Loucy (cell line): Measurements from ENCODE around the gene SV2B.

ENCODE experiments used
- H2AFZ ChIP-seq: fragments of 200-600 bp; sonication (generic); 2 replicates; pipeline ENCODE4 v1.6.0; 2016; ENCODE audit warnings: antibody characterized with exemption, mild to moderate bottlenecking, low read length, moderate library complexity
- H3F3A ChIP-seq: fragments of 200-600 bp; 2 replicates; pipeline ENCODE4 v1.6.0; 2016; ENCODE audit warnings: antibody characterized with exemption, low read depth, mild to moderate bottlenecking
- H3K27me3 ChIP-seq: fragments of 200-600 bp; sonication (generic); 2 replicates; pipeline ENCODE4 v1.6.1; 2014; ENCODE audit warnings: low read length, mild to moderate bottlenecking; ENCODE audit not compliant: insufficient read depth, poor library complexity, severe bottlenecking
- H3K36me3 ChIP-seq: fragments of 200-600 bp; sonication (generic); 2 replicates; pipeline ENCODE4 v1.6.1; 2016; ENCODE audit warnings: low read length; ENCODE audit not compliant: insufficient read depth
- H3K4me1 ChIP-seq: fragments of 200-600 bp; sonication (generic); 2 replicates; pipeline ENCODE4 v1.5.1; 2014; ENCODE audit warnings: low read length, mild to moderate bottlenecking; ENCODE audit not compliant: insufficient read depth, poor library complexity, severe bottlenecking
- H3K4me2 ChIP-seq: fragments of 200-600 bp; sonication (generic); 2 replicates; pipeline ENCODE4 v1.6.0; 2014; ENCODE audit warnings: antibody characterized with exemption, low read length, low read depth, mild to moderate bottlenecking; ENCODE audit not compliant: poor library complexity, severe bottlenecking
- H3K4me3 ChIP-seq: fragments of 200-600 bp; sonication (generic); 2 replicates; pipeline ENCODE4 v1.5.1; 2014; ENCODE audit warnings: low read length, mild to moderate bottlenecking, mixed read lengths; ENCODE audit not compliant: poor library complexity, severe bottlenecking
- H3K79me2 ChIP-seq: fragments of 200-600 bp; sonication (generic); 2 replicates; pipeline ENCODE4 v1.6.1; 2014; ENCODE audit warnings: low read length; ENCODE audit not compliant: insufficient read depth
- H3K9ac ChIP-seq: fragments of 200-600 bp; sonication (generic); 2 replicates; pipeline ENCODE4 v1.6.0; 2014; ENCODE audit warnings: mild to moderate bottlenecking, low read depth, low read length, moderate library complexity; ENCODE audit not compliant: poor library complexity, severe bottlenecking
- H3K9me2 ChIP-seq: fragments of 200-600 bp; sonication (generic); replicated peaks from 2 replicates; pipeline ENCODE4 v1.6.1; 2016; ENCODE audit warnings: low read depth, low read length, mixed read lengths
- H3K9me3 ChIP-seq: fragments of 200-600 bp; sonication (generic); 2 replicates; pipeline ENCODE4 v1.6.1; 2014; ENCODE audit warnings: mild to moderate bottlenecking, antibody characterized with exemption, low read length, low read depth; ENCODE audit not compliant: insufficient read depth
- H4K20me1 ChIP-seq: fragments of 200-600 bp; sonication (generic); 2 replicates; pipeline ENCODE4 v1.6.0; 2014; ENCODE audit warnings: antibody characterized with exemption, low read length, mild to moderate bottlenecking; ENCODE audit not compliant: insufficient read depth, poor library complexity, severe bottlenecking
- CTCF ChIP-seq: fragments of 200-600 bp; sonication (generic); conservative IDR thresholded peaks from 2 replicates; pipeline ENCODE4 v1.5.1; 2014; ENCODE audit warnings: mild to moderate bottlenecking, antibody characterized with exemption, low read length
- EZH2phosphoT487 ChIP-seq: fragments of 200-600 bp; IDR thresholded peaks from 2 replicates; pipeline ENCODE4 v1.6.1; 2018; ENCODE audit warnings: antibody characterized with exemption, mild to moderate bottlenecking, moderate library complexity, borderline replicate concordance

SV2B gene

DNA sequence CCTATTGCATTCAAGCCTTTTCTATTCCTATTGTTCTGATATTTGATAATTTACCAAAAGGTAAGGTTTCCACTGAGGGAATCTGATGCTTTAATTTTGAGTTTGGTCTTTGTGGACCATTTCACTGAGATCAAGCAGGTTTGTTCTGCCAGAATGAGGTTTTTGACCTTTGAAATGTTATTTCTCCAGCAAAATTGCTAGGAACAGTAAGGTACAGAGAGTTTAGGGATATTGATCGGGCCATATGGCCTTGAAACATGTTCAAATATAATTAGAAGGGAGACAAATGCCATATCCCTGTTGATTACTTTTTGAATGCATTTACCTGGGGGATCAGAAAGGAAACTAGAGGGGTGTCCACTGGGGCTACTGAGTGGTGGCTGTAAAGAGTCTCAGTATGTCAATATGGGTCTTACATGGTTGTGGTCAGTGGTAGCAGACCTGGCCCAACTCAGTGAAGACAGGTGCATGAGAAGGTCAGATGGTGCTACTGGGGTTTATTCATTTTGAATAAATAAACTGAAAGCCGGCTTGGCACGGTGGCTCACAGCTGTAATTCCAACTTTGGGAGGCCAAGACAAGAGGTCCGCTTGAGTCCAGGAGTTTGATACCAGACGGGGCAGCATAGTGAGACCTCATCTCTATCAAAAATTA lies 100.2 kb downstream of the SV2B start:
- TF ChIP-seq EZH2phosphoT487 (no peak), CTCF (no peak)
- H2AFZ ChIP-seq, result no peak overlapping the region
- no peak overlapping the region for H3K9ac ChIP-seq
- no peaks in the 10 kb centered on the region for H3K4me1 ChIP-seq
- no peaks in the 10 kb centered on the region for H3K9me3 ChIP-seq
- no peaks in the 10 kb centered on the region for H3K36me3 ChIP-seq
- no peaks in the 10 kb centered on the region for H3K9me2 ChIP-seq
- no peaks in the 10 kb centered on the region for H3K27me3 ChIP-seq
- no peaks in the 10 kb centered on the region for H3F3A ChIP-seq
- no peak overlapping the region for H3K4me2 ChIP-seq
- no peaks in the 10 kb centered on the region for H3K79me2 ChIP-seq
- no peaks in the 10 kb centered on the region for H4K20me1 ChIP-seq
- no peak overlapping the region for H3K4me3 ChIP-seq

- no peaks in the 10 kb centered on the region for H3K36me3 ChIP-seq
- H2AFZ ChIP-seq, result no peak overlapping the region
- no peak overlapping the region for H3K4me2 ChIP-seq
- no peaks in the 10 kb centered on the region for H3K9me3 ChIP-seq
- H3K4me1 ChIP-seq, result no peaks in the 10 kb centered on the region
- no peaks in the 10 kb centered on the region for H3F3A ChIP-seq
- no peaks in the 10 kb centered on the region for H3K9me2 ChIP-seq
- H3K4me3 ChIP-seq, result no peak overlapping the region
- TF ChIP-seq EZH2phosphoT487 (no peak), CTCF (no peak)
- H3K27me3 ChIP-seq, result no peaks in the 10 kb centered on the region
- no peaks in the 10 kb centered on the region for H3K79me2 ChIP-seq
- no peaks in the 10 kb centered on the region for H4K20me1 ChIP-seq
- H3K9ac ChIP-seq, result no peak overlapping the region
Measured at GRCh38 chr15:91202510-91203102, 102.5 kb downstream of the SV2B start.

GRCh38 chr15:91203619-91204203 lies 103.7 kb downstream of the SV2B start:
- no peak overlapping the region for H3K9ac ChIP-seq
- no peaks in the 10 kb centered on the region for H3K27me3 ChIP-seq
- H3K79me2 ChIP-seq, result no peaks in the 10 kb centered on the region
- no peak overlapping the region for H3K4me2 ChIP-seq
- H3K36me3 ChIP-seq, result no peaks in the 10 kb centered on the region
- TF ChIP-seq CTCF (no peak), EZH2phosphoT487 (no peak)
- no peak overlapping the region for H3K4me3 ChIP-seq
- H3K9me3 ChIP-seq, result no peaks in the 10 kb centered on the region
- H3K4me1 ChIP-seq, result no peaks in the 10 kb centered on the region
- no peak overlapping the region for H2AFZ ChIP-seq
- H4K20me1 ChIP-seq, result no peaks in the 10 kb centered on the region
- no peaks in the 10 kb centered on the region for H3K9me2 ChIP-seq
- no peaks in the 10 kb centered on the region for H3F3A ChIP-seq
